ENCODE results near the gene HSD17B14. TPM values are rescaled to one million over a fixed set of nuclear protein-coding genes. Genes with fewer than 3 reads are reported as not detected.

The HSD17B14 gene
- total and polyA plus RNA-seq, 2 of the 8 experiments (the other 6 are each of a cell fraction or from before 2014, with no cell fraction given), result 8.4 to 25.5 TPM

DNA sequence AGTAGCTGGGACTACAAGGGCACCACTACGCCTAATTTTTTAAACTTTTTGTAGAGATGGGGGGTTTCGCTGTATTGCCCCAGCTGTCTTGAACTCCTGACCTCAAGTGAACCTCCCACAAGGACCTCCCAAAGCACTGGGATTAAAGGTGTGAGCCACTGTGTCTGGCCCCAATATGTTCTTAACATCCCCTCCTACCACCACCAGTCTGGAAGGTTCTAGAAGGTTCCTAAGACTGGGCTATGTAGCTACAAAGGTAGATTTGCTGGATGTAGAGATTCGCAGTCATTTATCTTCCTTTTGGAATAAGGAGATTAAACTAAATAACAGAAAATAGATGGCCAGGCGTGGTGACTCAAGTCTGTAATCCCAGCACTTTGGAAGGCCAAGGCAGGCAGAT, 5.3 kb downstream of the HSD17B14 start:
- Histone ChIP-seq H3K23me2 (ENCODE audit: low read depth, low read length) (peaks cover 2% of the 10 kb centered on the region; the same call in 1 of the 2 replicates), H3K4me2 (ENCODE audit: insufficient read depth in 1 of 2, low read depth in 2 of 2, low read length in 2 of 2) (no peak overlapping the region), H2AFZ (ENCODE audit: low read length) (no peak overlapping the region), H3K27ac (ENCODE audit: low read depth, low read length) (no peak overlapping the region), H3K79me1 (ENCODE audit: low read depth, low read length) (no peaks in the 10 kb centered on the region), H3K4me3 (ENCODE audit: extremely low read depth in 1 of 4, insufficient read depth in 2 of 4, low read depth in 3 of 4, low read length in 4 of 4) (no peak overlapping the region), H3K14ac (ENCODE audit: insufficient read length) (no peak overlapping the region), H3K36me3 (ENCODE audit: control insufficient read depth in 2 of 4, insufficient read depth in 4 of 4, low read length in 3 of 4) (peaks cover 0 to 16% (median 3%) of the 10 kb centered on the region in 4 experiments; a peak in 6 of 8 replicates), H3K56ac (replicated peaks; ENCODE audit: insufficient read length, low read depth, low read length) (no peak overlapping the region), H4K8ac (ENCODE audit: extremely low read depth, insufficient read depth, low read length) (no peak overlapping the region), H2AK5ac (ENCODE audit: low read depth, low read length) (no peak overlapping the region), H2BK5ac (ENCODE audit: low read depth, low read length) (no peak overlapping the region), H4K5ac (ENCODE audit: insufficient read length, low read depth, low read length) (no peak overlapping the region), H2BK20ac (ENCODE audit: low read length) (no peak overlapping the region), H3K4ac (replicated peaks; ENCODE audit: insufficient read length, low read depth, low read length) (no peak overlapping the region), H3K9me3 (ENCODE audit: insufficient read depth in 2 of 2, low read depth in 1 of 2, low read length in 1 of 2) (no peaks in the 10 kb centered on the region), H3K23ac (ENCODE audit: insufficient read length) (no peak overlapping the region), H3K9ac (replicated peaks in 1 of 4; ENCODE audit: extremely low read depth in 1 of 4, low read depth in 3 of 4, low read length in 3 of 4) (no peak overlapping the region), H4K91ac (replicated peaks; ENCODE audit: insufficient read length, low read length) (no peak overlapping the region), H3K18ac (ENCODE audit: extremely low read depth, low read length) (no peak overlapping the region), H2BK120ac (replicated peaks; ENCODE audit: low read depth, low read length) (no peak overlapping the region), H3K79me2 (ENCODE audit: control insufficient read depth in 1 of 2, insufficient read depth in 2 of 2, low read length in 2 of 2) (no peaks in the 10 kb centered on the region), H2BK15ac (ENCODE audit: low read length) (no peak overlapping the region), H3K27me3 (replicated peaks in 1 of 4; ENCODE audit: control insufficient read depth in 3 of 4, extremely low read depth in 1 of 4, insufficient read depth in 3 of 4, low read length in 3 of 4) (no peaks in the 10 kb centered on the region), H2BK12ac (ENCODE audit: low read depth, low read length) (no peak overlapping the region), H3K4me1 (replicated peaks in 1 of 4; ENCODE audit: control insufficient read depth in 3 of 4, insufficient read depth in 4 of 4, low read length in 3 of 4) (no peaks in the 10 kb centered on the region; a peak in 1 of 7 replicates), H4K20me1 (replicated peaks in 1 of 2; ENCODE audit: control insufficient read depth in 1 of 2, insufficient read depth in 2 of 2, low read length in 2 of 2) (no peaks in the 10 kb centered on the region)
- no peak for DNase-seq (ENCODE audit: low read depth in 1 of 2, low spot score in 2 of 2)
- TF ChIP-seq POLR2A (IDR thresholded peaks at IDR 0.05; ENCODE audit: control extremely low read depth in 1 of 2, low read depth in 2 of 2, low read length in 2 of 2), result no peak
- no peak for TF ChIP-seq TEAD4 (IDR thresholded peaks at IDR 0.05; ENCODE audit: low read depth, low read length)
- no peak for TF ChIP-seq ASH2L (IDR thresholded peaks at IDR 0.05; ENCODE audit: low read length)
- TF ChIP-seq JUND (IDR thresholded peaks at IDR 0.05; ENCODE audit: low read length), result no peak
- no peak for TF ChIP-seq CTBP2 (IDR thresholded peaks at IDR 0.05; ENCODE audit: borderline replicate concordance, insufficient read depth, insufficient read length, low read length)
- TF ChIP-seq JUN (IDR thresholded peaks at IDR 0.05; ENCODE audit: low read depth, low read length), result no peak
- 96% methylated on average over 4 of the region's 4 CpGs; no CpG with 5 or more reads in 1 of the 2 experiments for WGBS, 2 experiments (ENCODE audit: extremely low coverage in 1 of 2, insufficient coverage in 1 of 2, insufficient read length in 1 of 2, insufficient replicate concordance in 2 of 2, low coverage in 1 of 2, low lambda C conversion rate in 2 of 2, missing lambda C conversion rate in 1 of 2)
- POLR2A ChIA-PET (ENCODE audit: partially characterized antibody), result interaction anchor here (1.3 to 1.4 kb wide), 2 partner anchors 12 to 36 kb away, joined by 3 read pairs; no protein-coding TSS in a partner anchor
- CTCF ChIA-PET (ENCODE audit: partially characterized antibody), result interaction anchor here (1.7 to 8.8 kb wide), 5 partner anchors 12 to 43 kb away, joined by 5 to 111 read pairs (median 56); no protein-coding TSS in a partner anchor
- FAIRE-seq, result no peak

Data from H1 (cell line).